HepG2 (cell line): ENCODE results near the gene ANO4. TPM values are rescaled to one million over a fixed set of nuclear protein-coding genes. Genes with fewer than 3 reads are reported as not detected.

Source experiments
- ATAC-seq: fragments of 200-7000 bp; cut with Tn5 transposase; 3 replicates; pipeline ENCODE4 v1.9.1; 2020; ENCODE audit warnings: mild to moderate bottlenecking, moderate library complexity
- BruUV-seq: library from RNA; stranded (reverse); fragments of 400-500 nt; replicated peaks from 2 replicates; lab custom pipeline; 2021; lab: Mats Ljungman, UMichigan
- CTCF ChIA-PET: fragments of 300-600 bp; formaldehyde crosslinking; extraction: SDS; loops from one replicate; lab custom pipeline; 2021; ENCODE audit warnings: low total read pairs, inconsistent platforms, low intra/inter-chr PET ratio; lab: Yijun Ruan, JAX
- POLR2A ChIA-PET: fragments of 350-600 bp; sonication (Branson Sonifier 250); formaldehyde crosslinking; loops from one replicate; lab custom pipeline; 2020; ENCODE audit warnings: antibody characterized with exemption, inconsistent platforms; lab: Yijun Ruan, JAX
- DNase-seq: peaks from one replicate; pipeline ENCODE4 v3.0.0-alpha.2; 2015; ENCODE audit warnings: low spot score
- FAIRE-seq: peaks from 3 replicates; lab custom pipeline; 2011; peaks lifted over from hg19 to GRCh38; lab: Jason Lieb, UNC
- H2AFZ ChIP-seq: one replicate; pipeline ENCODE4 v1.6.1; 2011; ENCODE audit warnings: low read length, inconsistent platforms
- H3K27ac ChIP-seq: fragments of 300-600 bp; 3 replicates; pipeline ENCODE4 v1.8.0; 2011; ENCODE audit warnings: mixed run types, mild to moderate bottlenecking, mixed read lengths, low read length, inconsistent platforms; ENCODE audit not compliant: insufficient read depth; ENCODE audit errors: extremely low read length
- H3K27me3 ChIP-seq, 2 experiments: fragments of 200-600 bp in 1 of 2; 2 replicates in 1 of 2; 3 replicates in 1 of 2; pipeline versions ENCODE4 v1.6.0 to v1.8.0; 2011; ENCODE audit warnings: low read length in 2 of 2, mild to moderate bottlenecking in 2 of 2, moderate library complexity in 2 of 2, inconsistent platforms in 1 of 2; ENCODE audit not compliant: insufficient read depth in 2 of 2, control insufficient read depth in 1 of 2
- H3K36me3 ChIP-seq, 2 experiments: fragments of 200-600 bp in 1 of 2; replicated peaks in 1 of 2; 2 replicates in 1 of 2; 3 replicates in 1 of 2; pipeline versions ENCODE4 v1.5.1 to v1.8.0; 2011; ENCODE audit warnings: low read length in 2 of 2, inconsistent platforms in 1 of 2; ENCODE audit not compliant: insufficient read depth in 2 of 2, control insufficient read depth in 1 of 2
- H3K4me1 ChIP-seq: 2 replicates; pipeline ENCODE4 v1.5.1; 2012; ENCODE audit warnings: low read length, inconsistent platforms; ENCODE audit not compliant: insufficient read depth
- H3K4me2 ChIP-seq: 2 replicates; pipeline ENCODE4 v1.6.0; 2011; ENCODE audit warnings: low read depth, low read length, inconsistent platforms
- H3K4me3 ChIP-seq, 3 experiments: fragments of 200-600 bp in 1 of 3; sonication (generic), shearing (Covaris generic) in 1 of 3; replicated peaks in 1 of 3; 2 replicates each; pipeline ENCODE4 v1.5.1; 2011 to 2016; ENCODE audit warnings: low read length in 3 of 3, inconsistent platforms in 2 of 3, low read depth in 2 of 3, mild to moderate bottlenecking in 2 of 3, control low read depth in 1 of 3, mixed read lengths in 1 of 3; ENCODE audit not compliant: insufficient read depth in 1 of 3
- H3K79me2 ChIP-seq: one replicate; pipeline ENCODE4 v1.6.1; 2011; ENCODE audit warnings: low read length, inconsistent platforms; ENCODE audit not compliant: insufficient read depth
- H3K9ac ChIP-seq: 2 replicates; pipeline ENCODE4 v1.6.0; 2011; ENCODE audit warnings: mild to moderate bottlenecking, low read depth, low read length, inconsistent platforms; ENCODE audit not compliant: insufficient read depth
- H3K9me3 ChIP-seq: 2 replicates; pipeline ENCODE4 v1.5.1; 2012; ENCODE audit warnings: mild to moderate bottlenecking, low read length
- H4K20me1 ChIP-seq: 2 replicates; pipeline ENCODE4 v1.6.0; 2011; ENCODE audit warnings: inconsistent platforms, mild to moderate bottlenecking, low read length, moderate library complexity; ENCODE audit not compliant: insufficient read depth
- E2F5 ChIP-seq: sonication (generic); formaldehyde crosslinking; conservative IDR thresholded peaks from 2 replicates; pipeline ENCODE4 v1.4.0; 2020; ENCODE audit warnings: missing genetic modification reagents
- ERF ChIP-seq: IDR thresholded peaks from 2 replicates; pipeline ENCODE4 v1.6.1; 2018; ENCODE audit warnings: missing biosample characterization, missing genetic modification reagents
- KMT2B ChIP-seq: IDR thresholded peaks from 2 replicates; pipeline ENCODE4 v1.6.1; 2016; ENCODE audit warnings: missing genetic modification reagents, missing compliant biosample characterization
- MED1 ChIP-seq: sonication (generic); formaldehyde crosslinking; IDR thresholded peaks from 2 replicates; pipeline ENCODE4 v1.4.0; 2020; ENCODE audit warnings: missing genetic modification reagents
- POLR2AphosphoS2 ChIP-seq: IDR thresholded peaks from 2 replicates; pipeline ENCODE4 v1.6.1; 2011; ENCODE audit warnings: low read depth, low read length, improper control_type of control experiment
- PRMT3 ChIP-seq: sonication (generic); formaldehyde crosslinking; IDR thresholded peaks from 2 replicates; pipeline ENCODE4 v1.8.1; 2022; ENCODE audit warnings: low read depth, mild to moderate bottlenecking, moderate library complexity, missing genetic modification reagents, borderline replicate concordance
- SRY ChIP-seq: sonication (generic); formaldehyde crosslinking; IDR thresholded peaks from 2 replicates; pipeline ENCODE4 v1.8.0; 2022; ENCODE audit warnings: mild to moderate bottlenecking, missing genetic modification reagents
- ZMYM4 ChIP-seq: sonication (generic); formaldehyde crosslinking; IDR thresholded peaks from 2 replicates; pipeline ENCODE4 v1.8.1; 2023; ENCODE audit warnings: mild to moderate bottlenecking, missing genetic modification reagents
- ZNF138 ChIP-seq: sonication (generic); formaldehyde crosslinking; IDR thresholded peaks from 2 replicates; pipeline ENCODE4 v1.5.0; 2020; ENCODE audit warnings: mild to moderate bottlenecking, low read depth, missing genetic modification reagents
- ZNF232 ChIP-seq: sonication (generic); formaldehyde crosslinking; IDR thresholded peaks from 2 replicates; pipeline ENCODE4 v1.4.0; 2020; ENCODE audit warnings: missing genetic modification reagents, borderline replicate concordance
- ZNF260 ChIP-seq: sonication (generic); formaldehyde crosslinking; IDR thresholded peaks from 2 replicates; pipeline ENCODE4 v1.4.0; 2020; ENCODE audit warnings: missing genetic modification reagents, low read depth, mild to moderate bottlenecking, borderline replicate concordance
- ZNF512B ChIP-seq: sonication (generic); formaldehyde crosslinking; IDR thresholded peaks from 2 replicates; pipeline ENCODE4 v1.5.1; 2020; ENCODE audit warnings: missing genetic modification reagents, mild to moderate bottlenecking, borderline replicate concordance
- ZNF747 ChIP-seq: sonication (generic); formaldehyde crosslinking; IDR thresholded peaks from 2 replicates; pipeline ENCODE4 v1.8.1; 2023; ENCODE audit warnings: missing genetic modification reagents, mild to moderate bottlenecking, borderline replicate concordance
- ZNF768 ChIP-seq: sonication (generic); formaldehyde crosslinking; IDR thresholded peaks from 2 replicates; pipeline ENCODE4 v1.4.0; 2020; ENCODE audit warnings: missing genetic modification reagents
- ZNF773 ChIP-seq: sonication (generic); formaldehyde crosslinking; IDR thresholded peaks from 2 replicates; pipeline ENCODE4 v1.4.0; 2020; ENCODE audit warnings: missing genetic modification reagents, borderline replicate concordance
- ZNF850 ChIP-seq: sonication (generic); formaldehyde crosslinking; conservative IDR thresholded peaks from 2 replicates; pipeline ENCODE4 v1.9.0; 2021; ENCODE audit warnings: mild to moderate bottlenecking, missing genetic modification reagents
- ZZZ3 ChIP-seq: sonication (generic); formaldehyde crosslinking; IDR thresholded peaks from 2 replicates; pipeline ENCODE4 v1.4.0; 2020; ENCODE audit warnings: missing genetic modification reagents, mild to moderate bottlenecking, borderline replicate concordance
- WGBS: methylation state at CpG from one replicate; pipeline ENCODE4 v1.1.6; 2017; ENCODE audit warnings: low lambda C conversion rate; 5-methylcytosine and 5-hydroxymethylcytosine counted together
- in situ Hi-C: cut with HindIII; loops from 2 replicates; pipeline ENCODE4 v1.10.0; 2017; ENCODE audit warnings: low pct_unique_long_range_greater_than_20kb; ENCODE audit not compliant: extremely low pct_ligation_motif_present
- intact Hi-C: fragments of 100-400 bp; cut with micrococcal nuclease; formaldehyde crosslinking; loops from one replicate; pipeline ENCODE4 v1.10.0; 2022; ENCODE audit not compliant: unreplicated experiment
- polyA plus RNA-seq, 8 experiments: library from polyadenylated mRNA; depleted of rRNA in 3 of 8; stranded (reverse) in 7 of 8; unstranded in 1 of 8; fragments of >200 nt; fragmentation: Illumina TruSeq in 4 of 8; extraction: Trizol in 4 of 8; gene quantifications; 2 replicates each; pipeline versions ENCODE4 v1.2.1 to v1.2.3, GENCODE V29; 2011 to 2016; ENCODE audit warnings: low read depth in 4 of 8, missing spikeins in 1 of 8, mixed read lengths in 1 of 8; ENCODE audit not compliant: insufficient read depth in 1 of 8
- total RNA-seq, 5 experiments: library from RNA; depleted of rRNA; stranded (reverse); fragments of >200 nt; fragmentation: Illumina TruSeq; extraction: Trizol; gene quantifications; 2 replicates each; pipeline ENCODE4 v1.2.3, GENCODE V29; 2016; ENCODE audit warnings: low read depth in 1 of 5

ANO4 gene
- total and polyA plus RNA-seq, 2 of the 13 experiments (the other 11 are each of a cell fraction or from before 2014, with no cell fraction given), result not detected

GRCh38 chr12:100913872-100914592 lies 119.5 kb downstream of the ANO4 start:
- WGBS, result 2% methylated on average over 4 of the region's 4 CpGs
- Histone ChIP-seq H3K27me3 (no peaks in the 10 kb centered on the region), H3K27ac (no peak overlapping the region), H3K4me1 (no peaks in the 10 kb centered on the region), H3K4me3 (no peak overlapping the region), H3K36me3 (no peaks in the 10 kb centered on the region)
- FAIRE-seq, result no peak
- in situ Hi-C loops (no loop called here), intact Hi-C loops (no loop called here)
- CTCF ChIA-PET, result no interaction called here
- BruUV-seq, result no TSS peak
- no peak for TF ChIP-seq ZNF747 (CRISPR knock-in tag)
- TF ChIP-seq E2F5 (CRISPR knock-in tag), result no peak
- no peak for TF ChIP-seq PRMT3 (CRISPR knock-in tag)
- TF ChIP-seq ERF, result no peak
- no peak for TF ChIP-seq ZZZ3 (CRISPR knock-in tag)
- no peak for TF ChIP-seq SRY (CRISPR knock-in tag)
- TF ChIP-seq ZMYM4 (CRISPR knock-in tag), result no peak
- no peak for TF ChIP-seq ZNF232 (CRISPR knock-in tag)
- TF ChIP-seq KMT2B (CRISPR knock-in tag), result no peak
- no peak for TF ChIP-seq ZNF768 (CRISPR knock-in tag)
- no peak for TF ChIP-seq ZNF512B (CRISPR knock-in tag)
- no peak for TF ChIP-seq ZNF260 (CRISPR knock-in tag)
- no peak for TF ChIP-seq ZNF138
- no peak for TF ChIP-seq POLR2AphosphoS2
- TF ChIP-seq ZNF773 (CRISPR knock-in tag), result no peak
- no peak for TF ChIP-seq MED1 (CRISPR knock-in tag)
- no peak for TF ChIP-seq ZNF850
- TF ChIP-seq, all 625 proteins: peak for 0
- ATAC-seq (no peak), DNase-seq (no peak)
- no peaks in the 10 kb centered on the region for H4K20me1 ChIP-seq
- no peak overlapping the region for H3K4me2 ChIP-seq
- no peak overlapping the region for H3K9ac ChIP-seq
- no peaks in the 10 kb centered on the region for H3K79me2 ChIP-seq
- no peaks in the 10 kb centered on the region for H3K9me3 ChIP-seq
- POLR2A ChIA-PET, result no interaction called here
- H2AFZ ChIP-seq, result no peak overlapping the region
